GM15510 (cell line): ENCODE measurements around the gene CCL17.

Experiments
- POLR2A ChIP-seq: IDR thresholded peaks from 3 replicates; pipeline ENCODE4 v1.6.1; 2011; ENCODE audit warnings: borderline replicate concordance; ENCODE audit not compliant: insufficient read length; ENCODE audit errors: extremely low read depth

Gene CCL17

GRCh38 chr16:57409065-57409464 lies 4.5 kb downstream of the CCL17 start:
- no peak for TF ChIP-seq POLR2A

- TF ChIP-seq POLR2A, result no peak
Observed at GRCh38 chr16:57409870-57410587, 5.5 kb downstream of the CCL17 start.

DNA sequence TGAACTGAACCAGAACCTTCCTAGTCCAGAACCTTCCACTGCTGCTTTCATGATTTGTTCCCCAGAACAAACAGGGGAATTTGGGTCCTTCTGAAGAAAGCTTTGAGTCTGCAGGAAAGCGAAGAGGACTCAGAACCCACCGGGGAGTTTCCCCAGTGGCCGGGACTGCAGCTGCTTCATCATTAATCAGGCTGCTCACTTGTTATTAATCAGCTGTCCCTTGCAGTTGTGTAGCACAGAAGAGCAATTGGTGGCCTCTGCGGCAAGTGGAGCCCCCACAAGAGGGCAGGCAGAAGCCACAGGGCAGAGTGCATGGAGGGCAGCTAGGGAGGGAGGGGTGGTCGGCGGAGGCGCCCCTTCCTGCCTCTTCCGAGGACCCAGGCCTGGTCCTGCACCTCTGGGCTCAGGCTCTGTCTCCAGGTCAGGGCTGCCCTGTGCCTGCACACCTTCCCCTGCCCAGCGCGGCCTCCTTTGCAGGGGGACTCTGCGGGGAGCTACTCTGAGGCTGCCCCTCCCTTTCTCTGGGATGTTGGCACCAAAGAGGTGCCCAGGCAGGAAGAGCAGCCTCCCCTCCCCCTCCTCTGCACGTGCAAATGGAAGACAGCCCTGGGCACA lies 6.9 kb downstream of the CCL17 start:
- no peak for TF ChIP-seq POLR2A

- no peak for TF ChIP-seq POLR2A
Observed at GRCh38 chr16:57412584-57412983, 8.0 kb downstream of the CCL17 start.

- no peak for TF ChIP-seq POLR2A
Observed at GRCh38 chr16:57413301-57413730, 8.7 kb downstream of the CCL17 start.

DNA sequence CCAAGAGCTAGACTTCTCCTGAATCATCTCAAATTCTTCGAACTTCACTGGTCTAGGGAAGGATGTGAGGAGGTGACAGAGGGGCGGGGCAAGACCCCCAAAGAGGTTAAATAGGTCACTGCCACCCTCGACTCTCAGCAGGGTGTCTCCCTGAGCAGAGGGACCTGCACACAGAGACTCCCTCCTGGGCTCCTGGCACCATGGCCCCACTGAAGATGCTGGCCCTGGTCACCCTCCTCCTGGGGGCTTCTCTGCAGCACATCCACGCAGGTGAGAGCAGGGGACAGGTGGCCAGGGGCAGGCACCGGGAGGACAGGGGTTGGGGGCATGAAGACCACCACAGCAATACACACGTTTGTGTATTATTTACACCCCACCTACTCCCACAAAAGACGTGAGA lies 9.2 kb downstream of the CCL17 start:
- no peak for TF ChIP-seq POLR2A

GRCh38 chr16:57416084-57416483 lies 11.5 kb downstream of the CCL17 start:
- no peak for TF ChIP-seq POLR2A

DNA sequence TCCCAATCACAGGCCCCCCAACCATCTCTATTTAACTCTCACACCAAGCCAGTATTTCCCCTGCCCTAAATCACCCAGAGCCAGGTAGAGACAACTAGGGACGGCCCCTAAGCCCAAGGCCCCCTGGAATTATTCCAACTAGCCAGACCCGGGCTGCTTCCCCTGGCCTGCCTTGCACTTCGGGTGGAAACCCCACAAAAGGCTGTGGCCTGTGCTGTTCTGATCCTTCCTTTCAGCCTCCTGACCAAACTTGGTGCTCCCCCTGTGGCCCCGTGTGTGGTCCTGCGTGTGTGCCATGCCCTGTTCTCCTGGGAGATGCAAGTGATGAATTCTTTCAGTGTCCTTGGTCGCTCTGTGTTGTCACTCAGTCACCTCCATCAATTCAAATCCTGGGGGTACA lies 14.9 kb downstream of the CCL17 start:
- no peak for TF ChIP-seq POLR2A

DNA sequence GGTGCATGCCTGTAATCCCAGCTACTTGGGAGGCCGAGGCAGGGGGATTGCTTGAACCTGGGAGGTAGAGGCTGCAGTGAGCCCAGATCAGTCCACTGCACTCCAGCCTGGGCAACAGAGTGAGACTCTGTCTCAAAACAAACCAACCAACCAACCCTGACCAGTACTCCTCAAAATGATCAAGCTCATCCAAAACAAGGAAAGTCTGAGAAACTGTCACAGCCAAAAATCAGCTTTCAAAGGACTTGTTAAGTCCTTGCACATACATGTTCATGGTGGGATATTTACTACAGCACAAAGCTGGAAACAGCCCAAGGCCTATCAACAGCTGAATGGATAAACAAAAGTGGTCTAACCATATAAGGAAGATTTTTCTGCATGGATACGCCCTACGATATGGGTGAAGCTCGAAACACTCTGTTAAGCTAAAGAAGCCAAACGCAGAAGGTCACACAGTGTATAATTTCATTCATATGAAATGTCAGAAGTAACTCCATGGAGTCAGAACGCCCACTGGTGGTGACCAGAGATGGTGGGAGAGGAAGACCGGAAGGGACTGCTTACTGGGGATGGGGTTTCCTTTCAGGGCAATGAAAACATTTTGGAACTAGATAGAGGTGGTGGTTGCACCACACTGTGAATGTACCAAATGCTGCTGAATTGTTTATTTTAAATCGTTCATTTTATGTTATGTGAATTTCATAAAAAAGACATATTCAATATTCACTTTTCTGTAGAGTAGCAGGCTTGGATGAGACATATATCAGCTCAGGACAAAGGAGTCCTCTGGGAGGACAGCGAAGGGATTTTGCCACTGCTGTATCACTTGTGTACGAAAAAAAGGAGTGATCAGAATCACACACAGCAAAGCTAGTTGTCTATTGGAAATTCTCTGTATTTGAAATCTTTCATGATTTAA lies 17.7 kb downstream of the CCL17 start:
- TF ChIP-seq POLR2A, result no peak

DNA sequence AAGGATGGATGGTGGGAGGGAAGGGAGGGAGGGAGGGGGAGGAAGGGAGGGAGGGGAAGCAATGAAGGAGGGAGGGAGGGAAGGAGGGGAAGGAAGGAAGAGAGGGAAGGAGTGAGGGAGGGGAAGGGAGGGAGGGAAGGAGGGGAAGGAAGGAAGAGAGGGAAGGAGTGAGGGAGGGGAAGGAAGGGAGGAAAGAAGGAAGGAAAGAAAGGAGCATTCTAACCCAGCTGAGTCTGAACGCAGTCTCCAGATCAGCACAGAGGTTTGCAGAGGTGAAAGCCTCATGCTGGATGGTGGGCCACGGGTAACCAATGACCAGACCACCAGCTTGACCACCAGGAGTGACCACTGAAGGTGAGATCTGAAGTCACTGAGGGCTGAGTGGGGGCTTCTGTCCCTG lies 18.6 kb downstream of the CCL17 start:
- TF ChIP-seq POLR2A, result no peak

DNA sequence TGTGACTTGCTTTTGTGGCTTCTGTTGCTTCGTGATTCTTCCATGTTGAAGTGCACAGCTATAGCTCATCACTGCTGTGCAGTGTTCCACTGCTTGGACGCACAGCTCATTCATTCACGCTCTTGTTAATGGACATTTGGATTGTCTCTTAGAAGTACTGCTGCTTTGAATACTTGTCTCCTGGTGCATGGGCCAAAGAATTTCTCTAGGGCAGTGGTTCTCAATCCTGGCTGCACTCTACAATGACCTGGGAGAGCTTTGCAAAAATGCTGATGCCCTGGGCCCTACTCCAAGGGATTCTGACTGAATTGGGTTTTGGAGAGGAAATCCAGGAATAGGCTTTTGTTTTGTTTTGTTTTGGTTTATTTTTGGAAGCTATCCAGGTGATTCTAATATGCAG lies 20.0 kb downstream of the CCL17 start:
- no peak for TF ChIP-seq POLR2A

DNA sequence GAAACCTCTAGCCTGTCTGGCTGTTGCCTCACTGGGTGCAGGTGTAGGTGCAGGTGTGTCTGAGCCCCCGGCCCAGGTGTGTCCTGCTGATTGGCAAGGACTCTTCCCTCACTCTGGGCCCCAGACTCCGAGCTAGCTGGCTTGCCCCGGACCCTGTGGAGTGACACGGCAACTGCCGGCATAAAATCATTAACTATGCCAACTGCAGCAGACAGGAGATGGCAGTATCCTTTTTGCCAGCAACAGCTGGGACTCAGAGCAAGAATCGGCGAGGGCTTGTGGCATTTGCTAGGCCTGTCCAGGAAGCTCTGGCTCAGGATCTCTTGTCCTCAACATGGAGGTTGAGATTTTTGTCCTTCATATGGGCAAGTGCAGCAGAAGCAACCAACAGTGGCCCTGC lies 21.8 kb downstream of the CCL17 start:
- TF ChIP-seq POLR2A, result no peak

- no peak for TF ChIP-seq POLR2A
Observed at GRCh38 chr16:57427307-57427706, 22.7 kb downstream of the CCL17 start.

GRCh38 chr16:57427824-57428223 lies 23.3 kb downstream of the CCL17 start:
- TF ChIP-seq POLR2A, result no peak

DNA sequence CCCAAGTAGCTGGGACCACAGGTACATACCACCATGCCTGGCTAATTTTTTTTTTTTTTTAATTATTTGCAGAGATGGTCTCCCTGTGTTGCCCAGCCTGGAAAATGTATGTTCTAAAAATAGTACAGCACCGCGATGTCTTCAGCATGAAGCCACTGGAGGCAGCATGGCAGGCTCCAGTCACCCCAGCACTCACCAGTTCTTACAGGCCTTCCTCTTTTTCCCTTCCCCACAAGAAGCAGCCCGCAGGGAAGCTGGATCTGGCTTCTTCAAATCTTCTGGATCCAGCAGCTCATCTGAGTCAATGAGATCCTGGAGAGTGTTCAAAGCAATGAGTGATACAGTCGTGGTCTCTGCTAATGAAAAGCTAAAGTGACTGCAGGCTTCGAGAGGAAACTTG lies 26.4 kb downstream of the CCL17 start:
- no peak for TF ChIP-seq POLR2A
